ENCODE measurements around the gene SERP2. TPM values are rescaled to one million over a fixed set of nuclear protein-coding genes. Genes with fewer than 3 reads are reported as not detected.

SERP2 gene
- polyA plus RNA-seq, 2 of the 4 experiments (the other 2 are of a cell fraction), result not detected

GRCh38 chr13:44400736-44401135 is 27.1 kb downstream of the SERP2 start (continued):
- TF ChIP-seq CTCF (IDR thresholded peaks at IDR 0.05), result no peak

GRCh38 chr13:44401577-44401976 is 28.0 kb downstream of the SERP2 start:
- DNase-seq (ENCODE audit: low read depth in 1 of 2, low spot score in 1 of 2) (no peak), FAIRE-seq (no peak), ATAC-seq (no peak)
- TF ChIP-seq MAFK (IDR thresholded peaks at IDR 0.05; ENCODE audit: partially characterized antibody) (no peak), EP300 (IDR thresholded peaks at IDR 0.05) (no peak), BHLHE40 (IDR thresholded peaks at IDR 0.05; ENCODE audit: low read depth, low read length) (no peak), POLR2AphosphoS2 (conservative IDR thresholded peaks at IDR 0.05; ENCODE audit: low read length) (no peak), JUNB (IDR thresholded peaks at IDR 0.05) (no peak), TFCP2L1 (CRISPR knock-in tag; IDR thresholded peaks at IDR 0.05) (no peak), ELK1 (IDR thresholded peaks at IDR 0.05; ENCODE audit: low read depth, low read length) (no peak), ATOH8 (CRISPR knock-in tag; IDR thresholded peaks at IDR 0.05; ENCODE audit: low read depth) (no peak), ESRRA (IDR thresholded peaks at IDR 0.05; ENCODE audit: borderline replicate concordance, low read length) (no peak), PHF8 (IDR thresholded peaks at IDR 0.05; ENCODE audit: borderline replicate concordance, low read depth) (no peak)
- no peaks in the 10 kb centered on the region for H3K9me3 ChIP-seq
- no peak overlapping the region for H3K4me3 ChIP-seq
- ChIA-PET CTCF (no interaction called here), POLR2A (interaction anchor here (0.7 kb wide), 1 partner anchor 401 kb away, joined by 4 read pairs; no protein-coding TSS in a partner anchor)
- peaks cover 18% of the 10 kb centered on the region for H3K4me1 ChIP-seq
- 100% methylated on average over 2 of the region's 2 CpGs for WGBS (ENCODE audit: missing lambda C conversion rate)
- H3K4me2 ChIP-seq, result no peak overlapping the region
- no peak overlapping the region for H3K27ac ChIP-seq

- TF ChIP-seq MAZ (IDR thresholded peaks at IDR 0.05; ENCODE audit: borderline replicate concordance, low read depth, low read length), result no peak
- TF ChIP-seq ZSCAN20 (CRISPR knock-in tag; IDR thresholded peaks at IDR 0.05), result no peak
- no peak for TF ChIP-seq RCOR1 (IDR thresholded peaks at IDR 0.05; ENCODE audit: low read depth, low read length)
- TF ChIP-seq POLR2A (IDR thresholded peaks at IDR 0.05; ENCODE audit: low read length), result no peak
- TF ChIP-seq USF2 (IDR thresholded peaks at IDR 0.05), result no peak
- TF ChIP-seq NR3C1 (IDR thresholded peaks at IDR 0.05), result no peak
- TF ChIP-seq PHF8 (IDR thresholded peaks at IDR 0.05; ENCODE audit: borderline replicate concordance, low read depth), result no peak
- no peak for TF ChIP-seq CTCF (IDR thresholded peaks at IDR 0.05)
- no peak for TF ChIP-seq RARB (CRISPR knock-in tag; IDR thresholded peaks at IDR 0.05)
- no peak for TF ChIP-seq EHF (CRISPR knock-in tag; IDR thresholded peaks at IDR 0.05)
- DNase-seq (ENCODE audit: low read depth in 1 of 2, low spot score in 1 of 2), result no peak
- H3K9me3 ChIP-seq, result no peaks in the 10 kb centered on the region
- H3K4me2 ChIP-seq, result no peak overlapping the region
- WGBS (ENCODE audit: missing lambda C conversion rate), result 93% methylated on average over 13 of the region's 13 CpGs
- CTCF ChIA-PET, result no interaction called here
- peaks cover 18% of the 10 kb centered on the region for H3K4me1 ChIP-seq
- POLR2A ChIA-PET, result no interaction called here
- H3K4me3 ChIP-seq, result no peak overlapping the region
- peak overlapping the region in 1 of 2 experiments; percentile 81; a peak in 1 of 6 replicates for H3K27ac ChIP-seq
- ATAC-seq, result no peak
- no peak for FAIRE-seq
Observed at GRCh38 chr13:44402899-44403445, 29.3 kb downstream of the SERP2 start.

All from A549 (cell line).